ENCODE data around the gene IHH. TPM values are rescaled to one million over a fixed set of nuclear protein-coding genes. Genes with fewer than 3 reads are reported as not detected.

The IHH gene
- total RNA-seq, 1 donor from 2014 or later = not detected

- TF ChIP-seq CTCF (conservative IDR thresholded peaks at IDR 0.05; ENCODE audit: low read depth, low read length) = no peak
- no peak for DNase-seq (ENCODE audit: low read depth)
- H3K4me3 ChIP-seq (ENCODE audit: low read depth, low read length) = no peak overlapping the region
Observed at GRCh38 chr2:219084791-219085190, 24.1 kb upstream of the IHH start.

- no peak for DNase-seq (ENCODE audit: low read depth)
- no peak for TF ChIP-seq CTCF (conservative IDR thresholded peaks at IDR 0.05; ENCODE audit: low read depth, low read length)
- H3K4me3 ChIP-seq (ENCODE audit: low read depth, low read length) = no peak overlapping the region
Observed at GRCh38 chr2:219082332-219082958, 21.7 kb upstream of the IHH start.

- no peak overlapping the region for H3K4me3 ChIP-seq (ENCODE audit: low read depth, low read length)
- DNase-seq (ENCODE audit: low read depth) = no peak
- TF ChIP-seq CTCF (conservative IDR thresholded peaks at IDR 0.05; ENCODE audit: low read depth, low read length) = no peak
Observed at GRCh38 chr2:219081701-219082331, 21.1 kb upstream of the IHH start.

- no peak for TF ChIP-seq CTCF (conservative IDR thresholded peaks at IDR 0.05; ENCODE audit: low read depth, low read length)
- no peak for DNase-seq (ENCODE audit: low read depth)
Observed at GRCh38 chr2:219081096-219081495, 20.4 kb upstream of the IHH start.

GRCh38 chr2:219079417-219079816 lies 18.7 kb upstream of the IHH start:
- peak; percentile 31 for DNase-seq (ENCODE audit: low read depth)
- H3K4me3 ChIP-seq (ENCODE audit: low read depth, low read length) = no peak overlapping the region
- no peak for TF ChIP-seq CTCF (conservative IDR thresholded peaks at IDR 0.05; ENCODE audit: low read depth, low read length)

More at GRCh38 chr2:219081096-219081495, 20.4 kb upstream of the IHH start:
- no peak overlapping the region for H3K4me3 ChIP-seq (ENCODE audit: low read depth, low read length)

GRCh38 chr2:219078951-219079350 lies 18.2 kb upstream of the IHH start:
- H3K4me3 ChIP-seq (ENCODE audit: low read depth, low read length) = no peak overlapping the region
- DNase-seq (ENCODE audit: low read depth) = no peak
- TF ChIP-seq CTCF (conservative IDR thresholded peaks at IDR 0.05; ENCODE audit: low read depth, low read length) = no peak

GRCh38 chr2:219078126-219078525 lies 17.4 kb upstream of the IHH start:
- peak; percentile 27 for TF ChIP-seq CTCF (conservative IDR thresholded peaks at IDR 0.05; ENCODE audit: low read depth, low read length)
- no peak overlapping the region for H3K4me3 ChIP-seq (ENCODE audit: low read depth, low read length)
- DNase-seq (ENCODE audit: low read depth) = no peak
